CD4-positive, alpha-beta T cell (primary cell): ENCODE data around the gene TMC6. TPM values are rescaled to one million over a fixed set of nuclear protein-coding genes. Genes with fewer than 3 reads are reported as not detected.

ENCODE experiments used
- ATAC-seq: fragments of 200-7000 bp; cut with Tn5 transposase; one replicate; pipeline ENCODE4 v1.10.0; 2022; ENCODE audit warnings: mild to moderate bottlenecking; ENCODE audit not compliant: poor library complexity
- CTCF ChIA-PET: fragments of 350-600 bp; sonication (Branson Sonifier 250); formaldehyde crosslinking; loops from one replicate; lab custom pipeline; 2021; ENCODE audit warnings: antibody characterized with exemption, inconsistent platforms; lab: Charles Lee
- POLR2A ChIA-PET: fragments of 350-600 bp; sonication (Branson Sonifier 250); formaldehyde crosslinking; loops from one replicate; lab custom pipeline; 2021; ENCODE audit warnings: antibody characterized with exemption, inconsistent platforms; lab: Charles Lee
- DNase-seq, 14 experiments: peaks; one replicate each; pipeline ENCODE4 v3.0.0-alpha.2; 2013 to 2020; ENCODE audit warnings: mixed read lengths in 2 of 14
- H3K27ac ChIP-seq, 2 donors: one replicate each; pipeline versions ENCODE4 v1.5.1 to v1.7.0; 2013; ENCODE audit warnings: low read length in 2 of 2, low read depth in 1 of 2, mild to moderate bottlenecking in 1 of 2
- H3K27me3 ChIP-seq, 2 experiments: 1 replicate in 1 of 2; 2 replicates in 1 of 2; pipeline versions ENCODE4 v1.6.1 to v1.7.0; 2013; ENCODE audit warnings: low read length in 2 of 2, control low read depth in 1 of 2, mild to moderate bottlenecking in 1 of 2, moderate library complexity in 1 of 2; ENCODE audit not compliant: insufficient read depth in 2 of 2, control insufficient read depth in 1 of 2
- H3K36me3 ChIP-seq: one replicate; pipeline ENCODE4 v1.6.1; 2013; ENCODE audit warnings: low read length, control low read depth; ENCODE audit not compliant: insufficient read depth
- H3K4me1 ChIP-seq: one replicate; pipeline ENCODE4 v1.6.1; 2013; ENCODE audit warnings: low read length, control low read depth; ENCODE audit not compliant: insufficient read depth
- H3K4me3 ChIP-seq: one replicate; pipeline ENCODE4 v1.5.1; 2013; ENCODE audit warnings: mild to moderate bottlenecking, low read length, moderate library complexity
- H3K9me3 ChIP-seq, 2 experiments: 1 replicate in 1 of 2; 2 replicates in 1 of 2; pipeline versions ENCODE4 v1.6.1 to v1.7.0; 2013; ENCODE audit warnings: low read length in 2 of 2, mild to moderate bottlenecking in 2 of 2, control low read depth in 1 of 2, moderate library complexity in 1 of 2; ENCODE audit not compliant: control insufficient read depth in 1 of 2, insufficient read depth in 1 of 2
- H3K27ac Mint-ChIP-seq: one replicate; pipeline ENCODE4 v1.8.0; 2020; ENCODE audit warnings: mixed read lengths
- H3K27me3 Mint-ChIP-seq: one replicate; pipeline ENCODE4 v1.8.0; 2021; ENCODE audit warnings: mixed read lengths
- H3K36me3 Mint-ChIP-seq: one replicate; pipeline ENCODE4 v1.8.0; 2021; ENCODE audit warnings: low read depth, mixed read lengths
- H3K4me1 Mint-ChIP-seq: one replicate; pipeline ENCODE4 v1.8.0; 2021; ENCODE audit warnings: low read depth, mixed read lengths
- H3K4me3 Mint-ChIP-seq: one replicate; pipeline ENCODE4 v1.8.0; 2020; ENCODE audit warnings: mild to moderate bottlenecking, mixed read lengths
- H3K9me3 Mint-ChIP-seq: one replicate; pipeline ENCODE4 v1.8.0; 2020; ENCODE audit warnings: mixed read lengths
- CTCF ChIP-seq: fragments of 200-600 bp; IDR thresholded peaks from one replicate; pipeline ENCODE4 v1.8.0; 2022; ENCODE audit warnings: antibody characterized with exemption, mild to moderate bottlenecking
- intact Hi-C, 2 experiments: fragments of 100-400 bp; cut with DNase I in 1 of 2; cut with micrococcal nuclease in 1 of 2; formaldehyde crosslinking; loops; one replicate each; pipeline versions ENCODE4 v1.15.1 to v1.9.0; 2023 to 2025; cut with DNase I, micrococcal nuclease
- total RNA-seq, 174 experiments: library from RNA in 2 of 174; stranded (reverse) in 2 of 174; gene quantifications; one replicate each; pipeline ENCODE4 v1.2.3 and lab custom pipeline; 2021 to 2026

The TMC6 gene
- total RNA-seq, 2 experiments from 2014 or later: 645 to 659 TPM

- H3K27ac ChIP-seq: peak overlapping the region; percentile 7 to 92
Measured at GRCh38 chr17:78133971-78134898, 5.7 kb upstream of the TMC6 start.

GRCh38 chr17:78133179-78133951, 4.8 kb upstream of the TMC6 start:
- H3K27me3 ChIP-seq: no peaks in the 10 kb centered on the region

More at GRCh38 chr17:78133971-78134898, 5.7 kb upstream of the TMC6 start:
- H3K4me3 Mint-ChIP-seq: peak overlapping the region; percentile 88
- peaks cover 90% of the 10 kb centered on the region for H3K4me1 ChIP-seq
- H3K4me1 Mint-ChIP-seq: peaks cover 80% of the 10 kb centered on the region
- H3K27me3 Mint-ChIP-seq: no peaks in the 10 kb centered on the region
- POLR2A ChIA-PET: interaction anchor here (0.6 to 16.9 kb wide), 12 partner anchors 9 to 287 kb away, joined by 3 to 766 read pairs (median 6); partner anchors contain the start of genes TMC6 and TMC8
- intact Hi-C loops: loop anchor here (1.0 to 10.0 kb wide), 9 partner anchors 13 to 689 kb away; partner anchors contain the start of gene SYNGR2 (in 1 of the 2)
- peaks cover 85% of the 10 kb centered on the region for H3K36me3 Mint-ChIP-seq
- no peaks in the 10 kb centered on the region for H3K27me3 ChIP-seq
- CTCF ChIA-PET: interaction anchor here (0.6 to 7.4 kb wide), 8 partner anchors 9 to 723 kb away, joined by 4 to 49 read pairs (median 8); no protein-coding TSS in a partner anchor
- no peaks in the 10 kb centered on the region for H3K9me3 ChIP-seq
- no peaks in the 10 kb centered on the region for H3K9me3 Mint-ChIP-seq
- H3K27ac Mint-ChIP-seq: peak overlapping the region; percentile 81
- peaks cover 76% of the 10 kb centered on the region for H3K36me3 ChIP-seq
- peak overlapping the region; percentile 94 for H3K4me3 ChIP-seq
- ATAC-seq: peak; percentile 34
- DNase-seq: peak; percentile 71 to 93 (median 78)
- TF ChIP-seq CTCF: peak; percentile 75

More at GRCh38 chr17:78133179-78133951, 4.8 kb upstream of the TMC6 start:
- Histone ChIP-seq H3K4me1 (peaks cover 87% of the 10 kb centered on the region), H3K27ac (peak overlapping the region; percentile 18 to 92), H3K36me3 (peaks cover 67% of the 10 kb centered on the region), H3K4me3 (peak overlapping the region; percentile 94), H3K9me3 (no peaks in the 10 kb centered on the region)
- H3K4me3 Mint-ChIP-seq: peak overlapping the region; percentile 88
- TF ChIP-seq CTCF: no peak
- peak overlapping the region; percentile 81 for H3K27ac Mint-ChIP-seq
- intact Hi-C loops: loop anchor here (5.0 to 10.0 kb wide), 5 partner anchors 34 to 689 kb away; partner anchors contain the start of gene SYNGR2 (in 1 of the 2)
- H3K4me1 Mint-ChIP-seq: peaks cover 77% of the 10 kb centered on the region
- no peaks in the 10 kb centered on the region for H3K9me3 Mint-ChIP-seq
- CTCF ChIA-PET: interaction anchor here (0.6 to 7.4 kb wide), 8 partner anchors 8 to 722 kb away, joined by 4 to 49 read pairs (median 8); no protein-coding TSS in a partner anchor
- peak in 4 of 14 experiments; percentile 14 to 48 (median 42) for DNase-seq
- H3K27me3 Mint-ChIP-seq: no peaks in the 10 kb centered on the region
- peaks cover 84% of the 10 kb centered on the region for H3K36me3 Mint-ChIP-seq
- no peak for ATAC-seq
- POLR2A ChIA-PET: interaction anchor here (0.6 to 16.9 kb wide), 10 partner anchors 8 to 288 kb away, joined by 3 to 766 read pairs (median 6); partner anchors contain the start of genes TMC6 and TMC8
